GM18907 (cell line): ENCODE results near the gene RSPH10B2.
A peak's percentile ranks its signal among the peaks of the same experiment; 100 is the strongest.
"Not testable (repeated sequence)": the region's sequence is repeated elsewhere in the genome, so short reads cannot be mapped to it uniquely, and the experiment has no call there.

ENCODE experiments used
- ATAC-seq: cut with Tn5 transposase; IDR thresholded peaks from one replicate; pipeline ENCODE4 v1.9.1; 2021; ENCODE audit warnings: mild to moderate bottlenecking, moderate library complexity; ENCODE audit not compliant: unreplicated experiment

The RSPH10B2 gene

GRCh38 chr7:6753964-6754363, at the start of gene RSPH10B2:
Gene RSPH10B2, plus strand, starts transcription at chr7:6754103. Its CDS starts 3,575 bp downstream, at chr7:6757678.
- ATAC-seq, result not testable (repeated sequence)

- peak; percentile 43 for ATAC-seq
Measured at GRCh38 chr7:6705959-6706665, 47.8 kb upstream of the RSPH10B2 start.

GRCh38 chr7:6706666-6707407, 47.1 kb upstream of the RSPH10B2 start, which contains the start of gene ZNF12:
Gene ZNF12, minus strand, starts transcription at chr7:6706947. Its CDS starts 1,774 bp downstream, at chr7:6705173.
- peak; percentile 88 for ATAC-seq

GRCh38 chr7:6708304-6708703, 45.6 kb upstream of the RSPH10B2 start:
- ATAC-seq, result no peak

DNA sequence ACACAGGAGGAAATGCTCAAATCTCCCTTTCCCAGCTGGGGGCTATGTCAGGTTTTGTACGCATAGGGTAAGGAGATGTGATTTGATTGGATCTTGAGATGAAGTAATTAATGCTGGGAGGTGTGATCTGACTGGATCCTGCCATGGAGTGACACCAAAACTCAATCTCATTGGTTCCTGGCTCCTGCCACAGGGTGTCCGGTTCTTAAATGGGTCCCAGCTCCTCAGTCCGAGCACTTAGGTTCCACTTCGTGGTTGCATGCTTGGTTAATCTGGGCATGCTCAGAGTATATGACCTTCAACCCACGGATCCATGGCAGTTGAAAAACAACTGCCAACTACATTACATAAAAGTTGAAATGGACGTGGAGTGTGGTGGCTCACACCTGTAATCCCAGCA, 44.1 kb upstream of the RSPH10B2 start:
- ATAC-seq, result no peak

GRCh38 chr7:6714360-6714759, 39.5 kb upstream of the RSPH10B2 start:
- no peak for ATAC-seq

GRCh38 chr7:6715898-6716297, 38.0 kb upstream of the RSPH10B2 start:
- ATAC-seq, result not testable (repeated sequence)

DNA sequence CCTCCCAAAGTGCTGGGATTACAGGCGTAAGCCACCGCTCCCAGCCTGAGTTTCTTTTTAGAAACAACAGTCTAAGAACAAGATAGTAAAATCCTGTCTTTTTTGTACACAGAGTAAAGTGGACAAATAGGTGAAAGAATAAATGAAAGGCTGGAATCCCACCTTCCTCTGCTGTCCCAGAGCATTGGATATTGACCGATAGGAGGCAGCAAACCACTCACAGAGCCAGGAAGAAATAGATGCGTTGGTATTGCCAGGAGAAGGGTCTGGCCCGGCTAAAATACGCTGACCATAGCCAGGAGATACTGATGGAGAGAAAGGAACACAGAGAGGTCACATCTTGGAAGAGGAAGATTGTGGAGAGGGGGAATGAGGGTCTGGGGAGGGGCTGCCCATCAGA, 35.8 kb upstream of the RSPH10B2 start:
- no peak for ATAC-seq

DNA sequence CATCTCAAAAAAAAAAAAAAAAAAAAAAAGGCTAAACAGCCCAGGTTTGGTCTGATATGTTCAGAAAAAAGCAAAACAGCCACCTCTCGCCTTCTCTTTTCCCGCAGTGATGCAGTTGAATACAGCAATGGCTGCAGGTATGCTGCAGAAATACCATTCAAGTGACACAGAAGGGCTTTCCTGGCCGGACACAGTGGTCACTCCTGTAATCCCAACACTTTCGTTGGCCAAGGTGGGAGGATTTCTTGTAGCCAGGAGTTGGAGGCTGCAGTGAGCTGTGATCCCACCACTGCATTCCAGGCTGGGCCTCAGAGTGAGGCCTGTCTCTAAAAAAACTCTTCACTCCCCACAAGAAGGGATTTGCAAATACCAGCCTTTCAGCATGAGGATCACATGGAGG, 29.6 kb upstream of the RSPH10B2 start:
- not testable (repeated sequence) for ATAC-seq

DNA sequence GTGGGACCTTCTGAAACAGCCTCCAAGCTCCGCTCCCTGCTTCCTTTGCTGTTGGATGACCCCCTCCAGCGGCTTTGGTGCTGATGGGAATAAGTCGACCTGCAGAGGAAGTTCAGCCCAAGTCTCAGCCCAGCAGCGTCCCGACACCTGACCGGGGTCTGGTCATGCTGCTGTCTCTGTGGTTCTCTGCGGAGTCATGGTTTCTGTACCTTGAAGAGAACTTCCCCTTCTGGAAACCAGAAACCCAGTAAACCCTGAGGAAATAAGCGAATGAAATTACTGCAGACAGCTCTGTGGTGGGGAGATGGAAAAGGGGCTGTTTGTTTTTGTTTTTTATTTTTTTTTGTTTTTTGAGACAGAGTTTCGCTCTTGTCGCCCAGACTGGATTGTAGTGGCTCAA, 28.9 kb upstream of the RSPH10B2 start:
- peak; percentile 72 for ATAC-seq

- not testable (repeated sequence) for ATAC-seq
Measured at GRCh38 chr7:6726341-6726740, 27.6 kb upstream of the RSPH10B2 start.

DNA sequence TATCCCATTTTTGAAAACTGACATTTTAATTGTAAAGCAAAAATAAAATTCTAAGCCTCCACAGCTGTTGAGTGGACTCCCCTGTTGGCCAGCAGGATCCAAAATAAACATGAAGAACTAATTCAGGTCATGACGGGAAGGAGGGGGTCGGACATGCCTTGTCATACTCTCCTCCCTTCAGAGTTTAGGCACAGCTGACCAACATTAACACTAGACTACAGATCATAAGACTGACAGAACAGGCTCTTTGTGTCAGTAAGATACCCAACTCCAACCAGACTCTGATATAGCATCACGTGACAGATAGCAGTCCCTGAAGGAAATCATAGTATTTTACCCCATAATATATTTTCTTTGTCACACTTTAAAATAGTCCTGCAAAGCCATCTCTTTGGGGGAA, 26.2 kb upstream of the RSPH10B2 start:
- ATAC-seq, result no peak

DNA sequence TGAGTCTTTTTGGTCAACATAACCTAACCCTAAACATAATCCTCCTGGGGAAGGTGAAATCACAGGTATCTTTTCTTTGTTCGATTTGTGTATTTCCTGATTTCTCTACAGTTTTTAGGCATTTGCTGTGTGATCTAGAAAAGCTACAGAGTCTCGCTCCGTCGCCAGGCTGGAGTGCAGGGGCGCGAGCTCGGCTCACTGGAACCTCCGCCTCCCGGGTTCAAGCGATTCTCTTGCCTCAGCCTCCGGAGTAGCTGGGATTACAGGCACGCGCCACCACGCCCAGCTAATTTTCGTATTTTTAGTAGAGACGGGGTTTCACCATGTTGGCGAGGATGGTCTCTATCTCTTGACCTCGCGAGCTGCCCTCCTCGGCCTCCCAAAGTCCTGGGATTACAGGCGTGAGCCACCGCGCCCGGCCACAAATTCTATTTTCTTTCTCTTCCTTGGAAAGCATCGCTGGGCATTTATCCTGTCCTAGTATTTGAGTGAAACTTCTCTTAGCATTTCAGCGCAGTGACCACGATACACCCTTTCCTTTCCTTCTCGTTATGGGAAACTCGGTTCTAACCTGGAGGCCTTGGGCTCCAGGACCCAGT, 24.9 kb upstream of the RSPH10B2 start:
- ATAC-seq, result not testable (repeated sequence)

DNA sequence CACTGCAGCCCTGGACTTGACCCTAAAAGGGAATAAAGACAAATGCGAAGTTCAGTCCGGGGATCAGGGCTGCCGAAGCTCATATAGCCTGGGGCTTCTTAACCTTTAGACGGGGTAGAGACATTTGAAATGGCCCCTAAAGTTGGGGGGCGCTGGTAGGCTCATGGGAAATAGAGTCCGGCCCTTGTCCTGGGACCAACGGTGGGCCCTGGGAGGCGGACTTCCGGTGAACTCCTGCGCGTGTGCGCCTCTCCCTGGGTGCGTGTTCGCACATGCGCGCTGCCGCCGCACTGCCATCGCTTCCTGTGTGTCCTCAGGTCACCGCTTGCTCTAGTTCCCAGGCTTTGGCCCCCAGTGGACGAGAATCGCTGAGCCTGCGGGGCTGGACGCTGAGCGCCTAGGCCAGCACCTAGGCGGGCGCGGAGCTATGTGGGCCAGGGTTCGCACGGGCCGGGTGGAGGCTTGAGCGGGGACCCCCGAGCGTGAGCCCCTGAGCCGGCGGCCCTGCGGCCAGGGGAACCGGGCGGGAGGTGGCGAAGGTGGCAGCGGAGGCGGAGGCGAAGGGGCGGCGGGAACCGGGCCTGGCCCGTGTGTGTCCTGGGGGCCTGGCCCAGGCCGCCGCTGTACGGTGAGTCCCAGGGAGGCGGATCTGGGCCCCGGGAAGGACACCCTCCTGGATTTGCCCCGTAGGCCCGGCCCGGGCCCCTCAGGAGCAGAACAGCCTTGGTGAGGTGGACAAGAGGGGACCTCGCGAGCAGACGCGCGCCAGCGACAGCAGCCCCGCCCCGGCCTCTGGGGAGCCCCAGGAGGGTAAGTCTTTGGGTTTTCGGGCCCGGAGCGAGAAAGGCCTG, 24.2 kb upstream of the RSPH10B2 start:
- peak; percentile 95 for ATAC-seq

DNA sequence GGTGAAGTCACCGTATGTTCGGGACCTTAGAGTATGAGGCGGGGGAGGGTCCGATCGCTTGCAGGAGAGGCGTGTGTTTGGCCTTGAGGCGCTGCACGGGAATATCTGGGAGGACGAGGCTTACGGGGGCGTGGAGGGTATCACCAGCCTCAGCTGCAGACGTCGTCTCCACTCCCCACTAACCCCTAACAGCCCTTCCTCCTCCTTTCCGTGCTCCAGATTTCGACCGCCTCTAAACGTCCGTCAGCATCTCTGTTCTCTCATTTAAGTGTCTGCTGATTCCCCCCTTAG, 23.6 kb upstream of the RSPH10B2 start:
- no peak for ATAC-seq

- ATAC-seq, result not testable (repeated sequence)
Measured at GRCh38 chr7:6738415-6738814, 15.5 kb upstream of the RSPH10B2 start.

GRCh38 chr7:6744410-6745100, 9.3 kb upstream of the RSPH10B2 start:
- not testable (repeated sequence) for ATAC-seq

GRCh38 chr7:6749335-6749734, 4.6 kb upstream of the RSPH10B2 start:
- ATAC-seq, result not testable (repeated sequence)

GRCh38 chr7:6750173-6750572, 3.7 kb upstream of the RSPH10B2 start:
- not testable (repeated sequence) for ATAC-seq

GRCh38 chr7:6761186-6761585, 7.3 kb downstream of the RSPH10B2 start:
- not testable (repeated sequence) for ATAC-seq
